ENCODE measurements around the gene AGMO.

GRCh38 chr7:15424468-15424867, 137.3 kb downstream of the AGMO start:
- TF ChIP-seq RFX5 (IDR thresholded peaks at IDR 0.05) (no peak), CHD4 (IDR thresholded peaks at IDR 0.05; ENCODE audit: borderline replicate concordance) (no peak), POLR2A (IDR thresholded peaks at IDR 0.05; ENCODE audit: low read length) (no peak), EP300 (IDR thresholded peaks at IDR 0.05) (no peak), BHLHE40 (IDR thresholded peaks at IDR 0.05; ENCODE audit: low read depth, low read length) (no peak), PBX3 (IDR thresholded peaks at IDR 0.05) (no peak), RCOR1 (IDR thresholded peaks at IDR 0.05; ENCODE audit: low read depth, low read length) (no peak), CTCF (IDR thresholded peaks at IDR 0.05) (no peak), HDAC2 (IDR thresholded peaks at IDR 0.05) (no peak), NR3C1 (IDR thresholded peaks at IDR 0.05) (no peak)
- TF ChIP-seq, protein P1, sequence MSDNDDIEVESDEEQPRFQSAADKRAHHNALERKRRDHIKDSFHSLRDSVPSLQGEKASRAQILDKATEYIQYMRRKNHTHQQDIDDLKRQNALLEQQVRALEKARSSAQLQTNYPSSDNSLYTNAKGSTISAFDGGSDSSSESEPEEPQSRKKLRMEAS (IDR thresholded peaks at IDR 0.05), result no peak
